Endodermal cell (in vitro differentiated cells): Measurements from ENCODE around the gene ST6GALNAC2. TPM values are rescaled to one million over a fixed set of nuclear protein-coding genes. Genes with fewer than 3 reads are reported as not detected.
"Not testable (repeated sequence)": the region's sequence is repeated elsewhere in the genome, so short reads cannot be mapped to it uniquely, and the experiment has no call there.

Experiments
- DNase-seq: peaks from one replicate; pipeline ENCODE4 v3.0.0-alpha.2; 2017
- H3K27ac ChIP-seq: 2 replicates; pipeline ENCODE4 v1.5.1; 2013; ENCODE audit warnings: mild to moderate bottlenecking, low read depth, low read length, moderate library complexity
- H3K27me3 ChIP-seq: 2 replicates; pipeline ENCODE4 v1.6.1; 2013; ENCODE audit warnings: mild to moderate bottlenecking, low read length, moderate library complexity; ENCODE audit not compliant: insufficient read depth, control insufficient read depth, poor library complexity, severe bottlenecking
- H3K36me3 ChIP-seq: 2 replicates; pipeline ENCODE4 v1.7.0; 2013; ENCODE audit warnings: mild to moderate bottlenecking, low read length, moderate library complexity; ENCODE audit not compliant: control insufficient read depth, insufficient read depth
- H3K4me1 ChIP-seq: one replicate; pipeline ENCODE4 v1.7.0; 2013; ENCODE audit warnings: low read length; ENCODE audit not compliant: control insufficient read depth, insufficient read depth
- H3K4me3 ChIP-seq: 2 replicates; pipeline ENCODE4 v1.5.1; 2013; ENCODE audit warnings: mild to moderate bottlenecking, low read length, moderate library complexity
- H3K9ac ChIP-seq: 2 replicates; pipeline ENCODE4 v1.6.1; 2013; ENCODE audit warnings: mild to moderate bottlenecking, low read length, moderate library complexity; ENCODE audit not compliant: poor library complexity, severe bottlenecking; ENCODE audit errors: extremely low read depth
- H3K9me3 ChIP-seq: 2 replicates; pipeline ENCODE4 v1.6.1; 2013; ENCODE audit warnings: mild to moderate bottlenecking, low read length, moderate library complexity; ENCODE audit not compliant: control insufficient read depth
- H3K27ac Mint-ChIP-seq: 2 replicates; pipeline ENCODE4 v1.8.0; 2020; ENCODE audit warnings: mixed read lengths
- H3K27me3 Mint-ChIP-seq: 2 replicates; pipeline ENCODE4 v1.8.0; 2021; ENCODE audit warnings: mild to moderate bottlenecking, mixed read lengths; ENCODE audit not compliant: insufficient read depth
- H3K36me3 Mint-ChIP-seq: 2 replicates; pipeline ENCODE4 v1.8.0; 2020; ENCODE audit warnings: low read depth, mixed read lengths
- H3K4me1 Mint-ChIP-seq: 2 replicates; pipeline ENCODE4 v1.8.0; 2020; ENCODE audit warnings: mixed read lengths
- H3K4me3 Mint-ChIP-seq: 2 replicates; pipeline ENCODE4 v1.8.0; 2020; ENCODE audit warnings: mild to moderate bottlenecking, moderate library complexity, mixed read lengths
- H3K9me3 Mint-ChIP-seq: 2 replicates; pipeline ENCODE4 v1.8.0; 2020; ENCODE audit warnings: mild to moderate bottlenecking, mixed read lengths
- CTCF ChIP-seq: fragments of 200-600 bp; sonication (generic); conservative IDR thresholded peaks from 2 replicates; pipeline ENCODE4 v1.5.0; 2021; ENCODE audit warnings: antibody characterized with exemption, mild to moderate bottlenecking
- WGBS, 2 experiments: methylation state at CpG; one replicate each; pipeline versions ENCODE4 v1.1.5 to v1.1.7; 2013; ENCODE audit warnings: missing lambda C conversion rate in 2 of 2, mixed read lengths in 1 of 2; ENCODE audit not compliant: insufficient coverage in 1 of 2, insufficient read length in 1 of 2; 5-methylcytosine and 5-hydroxymethylcytosine counted together
- total RNA-seq, 2 donors: library from RNA; stranded (reverse); fragmentation: NEBNext Ultra II Directional in 1 of 2; extraction: Animal tissue kit (Norgen Biotek cat#: 25700) in 1 of 2; gene quantifications; 2 replicates in 1 of 2; 3 replicates in 1 of 2; pipeline ENCODE4 v1.2.1, GENCODE V29; 2021

ST6GALNAC2 gene
- total RNA-seq, 2 donors from 2014 or later, result 15.1 to 26.9 TPM

GRCh38 chr17:76566988-76567431, 18.6 kb downstream of the ST6GALNAC2 start:
- Mint-ChIP-seq H3K27ac (peak overlapping the region; percentile 35), H3K27me3 (no peaks in the 10 kb centered on the region), H3K36me3 (peaks cover 37% of the 10 kb centered on the region), H3K4me1 (peaks cover 27% of the 10 kb centered on the region), H3K9me3 (no peaks in the 10 kb centered on the region), H3K4me3 (no peak overlapping the region)
- WGBS, 2 experiments, result 89 to 90% methylated on average over 5 of the region's 5 CpGs
- no peak overlapping the region for H3K4me3 ChIP-seq
- peaks cover 8% of the 10 kb centered on the region for H3K4me1 ChIP-seq
- H3K27ac ChIP-seq, result no peak overlapping the region
- peak; percentile 65 for DNase-seq
- H3K27me3 ChIP-seq, result no peaks in the 10 kb centered on the region
- no peaks in the 10 kb centered on the region for H3K9me3 ChIP-seq
- peaks cover 28% of the 10 kb centered on the region for H3K36me3 ChIP-seq
- H3K9ac ChIP-seq, result no peak overlapping the region
- no peak for TF ChIP-seq CTCF

- Mint-ChIP-seq H3K4me1 (peaks cover 27% of the 10 kb centered on the region), H3K27me3 (no peaks in the 10 kb centered on the region), H3K36me3 (peaks cover 41% of the 10 kb centered on the region), H3K9me3 (no peaks in the 10 kb centered on the region), H3K4me3 (no peak overlapping the region), H3K27ac (no peak overlapping the region)
- H3K9me3 ChIP-seq, result no peaks in the 10 kb centered on the region
- H3K27me3 ChIP-seq, result no peaks in the 10 kb centered on the region
- H3K36me3 ChIP-seq, result peaks cover 31% of the 10 kb centered on the region
- 69 to 100% methylated on average over 2 to 3 of the region's 3 CpGs for WGBS, 2 experiments
- no peak overlapping the region for H3K4me3 ChIP-seq
- no peak for TF ChIP-seq CTCF
- H3K9ac ChIP-seq, result no peak overlapping the region
- H3K27ac ChIP-seq, result no peak overlapping the region
- peaks cover 8% of the 10 kb centered on the region for H3K4me1 ChIP-seq
- DNase-seq, result no peak
Observed at GRCh38 chr17:76566613-76566943, 19.1 kb downstream of the ST6GALNAC2 start.

GRCh38 chr17:76565728-76566612, 19.7 kb downstream of the ST6GALNAC2 start:
- Mint-ChIP-seq H3K4me1 (peaks cover 27% of the 10 kb centered on the region), H3K27me3 (no peaks in the 10 kb centered on the region), H3K36me3 (peaks cover 45% of the 10 kb centered on the region), H3K9me3 (no peaks in the 10 kb centered on the region), H3K4me3 (no peak overlapping the region), H3K27ac (no peak overlapping the region)
- H3K36me3 ChIP-seq, result peaks cover 37% of the 10 kb centered on the region
- no peak overlapping the region for H3K27ac ChIP-seq
- no peak overlapping the region for H3K4me3 ChIP-seq
- peak; percentile 21 for TF ChIP-seq CTCF
- DNase-seq, result peak; percentile 59
- 94 to 95% methylated on average over 11 to 14 of the region's 14 CpGs for WGBS, 2 experiments
- no peak overlapping the region for H3K9ac ChIP-seq
- no peaks in the 10 kb centered on the region for H3K27me3 ChIP-seq
- H3K4me1 ChIP-seq, result peaks cover 12% of the 10 kb centered on the region
- H3K9me3 ChIP-seq, result no peaks in the 10 kb centered on the region

GRCh38 chr17:76564991-76565727, 20.5 kb downstream of the ST6GALNAC2 start:
- not testable (repeated sequence) for H3K9me3 Mint-ChIP-seq, H3K9me3 ChIP-seq, H3K4me3 ChIP-seq, H3K9ac ChIP-seq, H3K27me3 Mint-ChIP-seq, H3K27me3 ChIP-seq, H3K4me3 Mint-ChIP-seq, DNase-seq, H3K27ac ChIP-seq
- peaks cover 11% of the 10 kb centered on the region for H3K4me1 ChIP-seq
- Mint-ChIP-seq H3K4me1 (peaks cover 28% of the 10 kb centered on the region), H3K27ac (peak overlapping the region; percentile 39), H3K36me3 (peaks cover 50% of the 10 kb centered on the region)
- 83 to 100% methylated on average over 1 to 5 of the region's 8 CpGs for WGBS, 2 experiments
- H3K36me3 ChIP-seq, result peaks cover 45% of the 10 kb centered on the region

- Mint-ChIP-seq H3K36me3 (peaks cover 62% of the 10 kb centered on the region), H3K4me1 (peaks cover 31% of the 10 kb centered on the region)
- not testable (repeated sequence) for H3K9me3 ChIP-seq, H3K4me1 ChIP-seq, H3K4me3 ChIP-seq, H3K27me3 Mint-ChIP-seq, DNase-seq, H3K9me3 Mint-ChIP-seq, H3K9ac ChIP-seq, H3K4me3 Mint-ChIP-seq, H3K27ac ChIP-seq, H3K27me3 ChIP-seq, H3K27ac Mint-ChIP-seq
- 83 to 91% methylated on average over 1 to 2 of the region's 2 CpGs for WGBS, 2 experiments
- peaks cover 55% of the 10 kb centered on the region for H3K36me3 ChIP-seq
Observed at GRCh38 chr17:76563359-76563758, 22.3 kb downstream of the ST6GALNAC2 start.
